SW 1271 (cell line): ENCODE results near the gene LRP3.
"Not testable (repeated sequence)": the region's sequence is repeated elsewhere in the genome, so short reads cannot be mapped to it uniquely, and the experiment has no call there.

Source experiments
- DNase-seq, 2 experiments: peaks; one replicate each; lab custom pipeline; 2025; lab: John Stamatoyannopoulos, UW

Gene LRP3

DNA sequence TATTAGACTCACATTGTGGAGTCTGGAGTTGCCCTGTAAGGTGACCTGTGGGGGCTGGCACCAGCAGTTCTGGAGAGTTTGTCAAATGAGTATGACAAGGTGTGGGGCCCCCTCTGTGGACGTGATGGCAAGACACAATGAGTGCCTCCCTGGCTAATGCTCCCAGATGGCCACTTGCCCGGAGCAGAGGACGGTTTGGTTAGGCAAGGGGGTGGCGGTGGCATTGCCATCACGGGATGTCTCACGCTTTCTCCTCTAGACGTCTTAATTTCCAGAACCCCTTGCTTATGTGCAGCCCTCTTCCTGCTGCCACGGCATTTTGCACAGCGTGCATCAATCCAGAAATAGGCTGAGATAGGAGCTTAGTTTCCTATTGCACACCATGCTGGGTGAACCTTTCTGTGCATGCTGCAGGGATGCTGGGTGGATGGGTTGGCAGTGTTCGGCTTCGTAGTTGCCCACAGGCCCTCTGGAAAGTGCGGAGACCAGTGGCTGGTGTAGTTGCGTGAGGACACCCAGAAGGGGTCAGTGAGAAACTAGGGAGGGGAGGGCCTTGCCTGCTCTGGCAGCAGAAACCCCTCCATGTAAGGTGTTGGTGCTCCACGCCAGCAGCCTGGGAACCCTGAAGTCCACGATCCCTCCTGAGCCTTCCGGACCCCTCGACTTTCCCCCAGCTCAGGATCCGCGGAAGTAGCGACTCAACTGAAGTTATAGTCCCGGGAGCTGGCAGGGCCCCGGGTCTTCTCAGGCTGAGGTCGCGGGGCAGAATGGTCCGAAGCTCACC, 18.1 kb upstream of the LRP3 start:
- peak in 1 of 2 experiments; percentile 39 for DNase-seq

GRCh38 chr19:33176670-33177416, 17.3 kb upstream of the LRP3 start:
- peak; percentile 87 to 98 for DNase-seq

GRCh38 chr19:33177417-33177979, 16.6 kb upstream of the LRP3 start:
- peak in 1 of 2 experiments; percentile 54 for DNase-seq

DNA sequence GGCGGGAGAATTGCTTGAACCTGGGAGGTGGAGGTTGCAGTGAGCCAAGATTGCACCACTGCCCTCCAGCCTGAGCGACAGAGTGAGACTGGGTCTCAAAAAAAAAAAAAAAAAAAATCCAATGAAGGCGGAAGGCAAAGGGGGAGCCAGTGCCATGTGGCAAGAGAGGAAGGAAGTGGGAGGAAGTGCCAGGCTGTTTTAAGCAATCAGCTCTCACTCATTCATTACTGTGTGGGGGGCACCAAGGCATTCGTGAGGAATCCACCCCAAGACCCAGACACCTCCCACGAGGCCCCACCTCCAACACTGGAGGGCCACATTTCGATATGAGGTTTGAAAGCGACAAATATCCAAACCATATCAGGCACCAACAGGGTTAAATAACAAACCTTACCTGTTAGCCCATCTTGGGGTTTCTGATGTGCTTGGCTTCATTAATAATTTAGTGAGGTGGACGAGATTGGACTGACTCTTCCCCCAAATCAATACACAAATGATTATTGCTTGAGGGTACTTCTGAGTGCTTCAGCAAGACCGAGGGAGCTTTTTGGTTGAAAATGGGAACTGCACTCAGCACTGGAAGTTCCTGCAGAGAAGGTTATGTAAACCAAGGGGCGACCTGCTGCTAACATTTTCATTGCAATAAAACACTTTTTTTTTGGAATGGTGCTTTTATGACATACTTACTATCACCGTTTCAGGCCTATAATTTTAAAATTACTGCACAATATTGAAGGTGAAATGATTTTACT, 7.5 kb upstream of the LRP3 start:
- no peak for DNase-seq

DNA sequence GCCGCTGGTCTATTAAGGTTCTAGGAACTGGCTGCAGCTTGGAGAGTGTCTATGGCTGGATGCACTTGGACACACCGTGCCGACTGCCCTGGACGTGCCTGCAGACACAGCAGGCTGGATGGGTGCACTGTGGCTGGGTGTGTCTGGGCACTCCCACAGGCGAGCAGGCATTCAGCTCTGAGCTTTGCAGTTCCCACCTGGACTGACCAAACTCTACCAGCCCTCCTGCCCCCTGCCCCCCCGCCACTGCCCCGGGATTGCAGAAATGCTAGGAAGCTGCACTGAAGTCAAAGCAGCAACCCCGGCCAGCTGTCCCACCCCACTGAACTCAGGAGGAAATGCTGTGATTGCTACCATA, 7.0 kb upstream of the LRP3 start:
- no peak for DNase-seq

DNA sequence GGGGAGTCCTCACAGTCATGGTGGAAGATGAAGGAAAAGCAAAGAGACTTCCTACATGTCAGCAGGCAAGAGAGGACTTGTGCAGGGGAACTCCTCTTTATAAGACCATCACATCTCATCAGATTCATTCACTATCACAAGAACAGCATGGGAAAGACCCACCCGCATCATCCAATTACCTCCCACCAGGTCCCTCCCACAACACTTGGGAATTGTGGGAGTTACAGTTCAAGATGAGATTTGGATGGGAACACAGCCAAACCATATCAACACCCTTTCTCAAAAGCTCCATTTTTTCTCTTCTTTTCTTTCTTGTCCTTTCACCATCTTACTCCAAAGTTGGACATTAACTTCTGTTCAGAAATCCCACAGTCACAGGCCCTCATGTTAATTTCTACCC, 4.7 kb upstream of the LRP3 start:
- DNase-seq = no peak

DNA sequence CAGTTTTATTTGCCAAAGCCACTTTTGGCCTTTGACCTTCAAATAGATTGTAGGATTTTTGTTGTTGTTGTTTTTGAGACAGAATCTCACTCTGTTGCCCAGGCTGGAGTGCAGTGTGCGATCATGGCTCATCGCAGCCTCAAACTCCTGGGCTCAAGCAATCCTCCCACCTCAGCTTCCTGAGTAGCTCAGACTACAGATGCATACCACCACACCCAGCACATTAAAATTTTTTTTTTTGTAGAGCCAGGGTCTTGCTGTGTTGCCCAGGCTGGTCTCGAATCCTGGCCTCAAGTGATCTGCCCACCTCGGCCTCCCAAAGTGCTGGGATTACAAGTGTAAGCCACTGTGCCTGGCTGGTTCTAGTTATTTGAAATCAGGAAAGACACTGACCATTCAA, 3.0 kb upstream of the LRP3 start:
- not testable (repeated sequence) for DNase-seq

GRCh38 chr19:33191501-33191900, 2.6 kb upstream of the LRP3 start:
- no peak for DNase-seq

DNA sequence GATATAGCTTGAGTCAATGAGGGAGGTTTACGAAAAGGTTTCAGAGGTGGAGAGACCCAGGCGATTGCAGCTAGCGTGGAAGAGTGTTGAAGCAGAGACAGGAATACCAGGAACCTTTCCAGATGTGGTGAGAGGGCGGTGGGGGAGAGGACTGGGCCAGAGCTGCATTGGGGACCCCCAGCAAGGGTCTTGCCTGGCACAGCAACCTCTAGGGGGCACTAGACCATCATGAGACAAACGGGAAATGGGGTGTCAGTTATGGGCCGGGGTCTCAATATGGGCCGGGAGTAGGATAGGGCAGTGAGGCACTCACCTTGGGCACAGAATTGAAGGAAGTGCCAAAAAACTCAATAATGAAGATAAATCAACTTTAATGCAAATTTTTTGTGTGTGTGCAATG, 2.1 kb upstream of the LRP3 start:
- DNase-seq = no peak

- DNase-seq = no peak
These were observed 763 bp upstream of the LRP3 start for GRCh38 chr19:33193269-33193864.

DNA sequence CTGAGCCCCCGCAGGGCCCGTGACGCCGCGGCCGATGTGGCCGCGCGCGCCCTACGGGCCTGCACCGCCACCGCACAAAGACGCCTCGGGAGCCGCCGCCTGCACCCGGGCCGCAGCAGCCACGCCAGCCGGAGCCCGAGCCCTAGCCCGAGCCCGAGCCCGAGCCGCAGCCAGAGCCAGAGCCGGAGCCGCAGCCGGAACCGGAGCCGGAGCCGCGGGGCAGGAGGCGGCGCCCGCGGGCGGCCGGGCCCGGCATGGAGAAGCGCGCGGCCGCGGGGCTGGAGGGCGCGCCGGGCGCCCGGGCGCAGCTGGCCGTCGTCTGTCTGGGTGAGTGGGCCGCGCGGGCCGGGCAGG, 379 bp downstream of the LRP3 start:
- DNase-seq = no peak

GRCh38 chr19:33194886-33195644, 935 bp downstream of the LRP3 start:
- no peak for DNase-seq

GRCh38 chr19:33195645-33196347, 1.7 kb downstream of the LRP3 start:
- no peak for DNase-seq

- no peak for DNase-seq
These were observed 2.5 kb downstream of the LRP3 start for GRCh38 chr19:33196446-33197193.

- DNase-seq = no peak
These were observed 3.5 kb downstream of the LRP3 start for GRCh38 chr19:33197591-33198000.

DNA sequence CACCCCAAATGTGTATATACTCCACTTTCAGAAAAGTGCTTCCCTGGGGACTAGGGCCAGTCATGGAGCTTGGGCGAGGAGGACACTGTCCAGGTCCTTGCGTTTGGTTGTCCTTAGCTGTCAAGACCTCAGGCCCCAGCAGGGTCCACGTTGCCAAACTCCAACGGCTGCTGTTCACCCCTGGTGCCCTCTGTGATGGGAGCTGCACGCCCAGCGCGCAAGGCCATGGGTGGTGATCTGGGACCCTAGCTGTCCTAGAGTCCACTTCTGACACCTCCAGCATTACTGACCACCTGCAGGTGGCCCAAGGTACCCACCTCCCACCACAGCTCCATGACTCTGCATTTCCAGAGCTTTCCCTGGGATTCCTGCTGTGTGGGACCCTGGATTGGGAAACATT, 4.0 kb downstream of the LRP3 start:
- DNase-seq = no peak

GRCh38 chr19:33199441-33200265, 5.5 kb downstream of the LRP3 start:
- DNase-seq = no peak

- DNase-seq = no peak
These were observed 7.3 kb downstream of the LRP3 start for GRCh38 chr19:33201473-33201872.

DNA sequence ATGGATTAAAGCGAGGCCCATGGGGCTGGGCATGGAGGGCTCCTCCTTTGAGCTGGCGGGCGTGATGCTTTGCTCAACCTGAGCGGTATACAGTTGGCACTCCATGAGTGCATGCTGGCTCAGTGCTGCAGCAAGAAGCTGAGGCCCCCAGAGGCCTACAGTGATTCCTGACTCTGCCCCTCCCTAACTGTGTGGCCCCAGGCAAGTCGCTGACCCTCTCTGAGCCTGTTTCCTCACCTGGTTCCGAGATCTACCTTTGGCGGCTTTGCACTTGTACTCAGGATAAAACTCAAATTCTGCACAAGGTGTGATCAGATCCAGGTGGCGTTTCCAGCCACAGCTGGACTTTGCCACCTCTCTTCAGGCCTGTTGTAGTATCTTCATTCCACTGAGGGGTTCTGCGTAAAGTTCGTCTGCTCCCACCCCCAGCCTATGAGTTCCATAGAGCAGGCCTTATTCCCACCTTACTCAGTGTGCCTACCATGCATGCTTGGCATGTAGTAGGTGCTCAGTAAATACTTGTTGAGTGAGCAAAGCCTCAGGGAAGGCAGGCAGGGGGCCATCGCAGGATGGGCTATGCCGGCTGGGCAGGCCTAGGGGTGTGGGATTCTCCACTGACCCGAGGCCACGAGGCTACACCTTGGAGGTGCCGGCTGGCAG, 7.9 kb downstream of the LRP3 start:
- no peak for DNase-seq
